HFFc6 (cell line): ENCODE data around the gene RFC3. TPM values are rescaled to one million over a fixed set of nuclear protein-coding genes. Genes with fewer than 3 reads are reported as not detected.
A peak's percentile ranks its signal among the peaks of the same experiment; 100 is the strongest.

Experiments
- DNase-seq: peaks from one replicate; pipeline ENCODE4 v3.0.0-alpha.2; 2018
- H3K27ac Mint-ChIP-seq: 2 replicates; pipeline ENCODE4 v1.8.0; 2020; ENCODE audit warnings: mild to moderate bottlenecking, mixed read lengths
- H3K27me3 Mint-ChIP-seq: 2 replicates; pipeline ENCODE4 v1.8.0; 2021; ENCODE audit warnings: mild to moderate bottlenecking, moderate library complexity, mixed read lengths; ENCODE audit not compliant: insufficient read depth
- H3K36me3 Mint-ChIP-seq: 2 replicates; pipeline ENCODE4 v1.8.0; 2021; ENCODE audit warnings: low read depth, mixed read lengths
- H3K4me1 Mint-ChIP-seq: 2 replicates; pipeline ENCODE4 v1.8.0; 2020; ENCODE audit warnings: low read depth, mixed read lengths
- H3K4me3 Mint-ChIP-seq: 2 replicates; pipeline ENCODE4 v1.8.0; 2020; ENCODE audit warnings: mild to moderate bottlenecking, moderate library complexity, mixed read lengths
- H3K9me3 Mint-ChIP-seq: 2 replicates; pipeline ENCODE4 v1.8.0; 2020; ENCODE audit warnings: mild to moderate bottlenecking, mixed read lengths
- CTCF ChIP-seq: fragments of 200-600 bp; sonication (generic); IDR thresholded peaks from 2 replicates; pipeline ENCODE4 v1.5.0; 2021; ENCODE audit warnings: antibody characterized with exemption, mild to moderate bottlenecking
- total RNA-seq, 6 experiments: library from RNA; stranded (reverse); fragmentation: NEBNext Ultra II Directional; extraction: Animal tissue kit (Norgen Biotek cat#: 25700); gene quantifications; 2 replicates in 1 of 6; 3 replicates in 5 of 6; pipeline ENCODE4 v1.2.3, GENCODE V29; 2021

The RFC3 gene
- total RNA-seq, 6 experiments from 2014 or later: 8.8 to 16.2 (median 15.1) TPM

- Mint-ChIP-seq H3K4me1 (no peaks in the 10 kb centered on the region), H3K27me3 (no peaks in the 10 kb centered on the region), H3K4me3 (no peak overlapping the region), H3K36me3 (no peaks in the 10 kb centered on the region), H3K9me3 (no peaks in the 10 kb centered on the region), H3K27ac (no peak overlapping the region)
- DNase-seq: no peak
- no peak for TF ChIP-seq CTCF
These were observed 10.6 kb downstream of the RFC3 start for GRCh38 chr13:33828431-33829129.

- H3K36me3 Mint-ChIP-seq: 0 out of 2 replicates have a peak, but pooled peaks cover 9% of the 10 kb centered on the region
- H3K27ac Mint-ChIP-seq: no peak overlapping the region
- no peaks in the 10 kb centered on the region for H3K27me3 Mint-ChIP-seq
- DNase-seq: no peak
- TF ChIP-seq CTCF: no peak
- no peaks in the 10 kb centered on the region for H3K4me1 Mint-ChIP-seq
- no peak overlapping the region for H3K4me3 Mint-ChIP-seq
- H3K9me3 Mint-ChIP-seq: no peaks in the 10 kb centered on the region
These were observed 14.9 kb downstream of the RFC3 start for GRCh38 chr13:33832872-33833271.

- peak overlapping the region; percentile 29; the same call in 1 of the 2 replicates for H3K27ac Mint-ChIP-seq
- no peaks in the 10 kb centered on the region for H3K9me3 Mint-ChIP-seq
- no peaks in the 10 kb centered on the region for H3K27me3 Mint-ChIP-seq
- H3K4me3 Mint-ChIP-seq: peak overlapping the region; percentile 5; the same call in 1 of the 2 replicates
- 0 out of 2 replicates have a peak, but pooled peaks cover 14% of the 10 kb centered on the region for H3K36me3 Mint-ChIP-seq
- peaks cover 6% of the 10 kb centered on the region; the same call in 1 of the 2 replicates for H3K4me1 Mint-ChIP-seq
- TF ChIP-seq CTCF: no peak
- no peak for DNase-seq
These were observed 20.7 kb downstream of the RFC3 start for GRCh38 chr13:33838647-33839046.

DNA sequence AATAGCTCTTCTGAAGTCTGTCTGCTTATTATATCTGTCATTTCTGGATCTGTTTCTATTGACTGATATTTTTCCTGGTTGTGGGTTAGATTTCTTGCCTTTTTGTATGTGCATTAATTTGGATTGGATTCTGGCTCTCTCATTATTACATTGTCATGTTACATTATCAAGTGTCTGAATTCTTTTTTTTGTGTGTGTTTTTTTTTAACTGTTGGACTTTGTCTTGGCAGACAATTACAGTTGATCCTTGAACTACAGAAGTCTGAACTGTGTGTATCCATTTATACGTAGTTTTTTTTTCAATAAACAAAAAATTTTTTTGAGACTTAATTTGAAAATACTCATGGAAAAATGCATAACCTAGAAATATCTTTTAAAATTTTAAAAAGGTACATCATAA, 22.5 kb downstream of the RFC3 start:
- Mint-ChIP-seq H3K9me3 (no peaks in the 10 kb centered on the region), H3K36me3 (0 out of 2 replicates have a peak, but pooled peaks cover 17% of the 10 kb centered on the region), H3K4me1 (peaks cover 6% of the 10 kb centered on the region; the same call in 1 of the 2 replicates), H3K4me3 (no peak overlapping the region), H3K27me3 (no peaks in the 10 kb centered on the region), H3K27ac (no peak overlapping the region)
- DNase-seq: no peak
- no peak for TF ChIP-seq CTCF

DNA sequence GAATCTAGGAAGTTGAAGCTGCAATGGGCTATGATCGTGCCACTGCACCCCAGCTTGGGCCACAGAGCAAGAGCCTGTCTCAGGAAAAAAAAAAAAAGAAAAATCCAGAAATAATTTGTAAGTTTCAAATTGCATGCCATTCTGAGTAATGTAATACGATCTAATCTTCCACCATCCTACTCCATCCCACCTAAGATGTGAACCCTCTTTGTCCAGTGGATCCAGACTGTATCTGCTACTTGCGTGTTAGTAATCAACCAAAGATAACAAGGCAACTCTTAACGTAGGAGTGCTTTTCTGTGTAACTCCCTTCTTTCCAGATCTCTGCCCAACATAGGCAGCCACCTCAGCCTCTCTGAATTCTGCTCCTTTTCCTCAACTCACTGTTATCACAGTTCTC, 24.3 kb downstream of the RFC3 start:
- H3K36me3 Mint-ChIP-seq: 0 out of 2 replicates have a peak, but pooled peaks cover 8% of the 10 kb centered on the region
- no peaks in the 10 kb centered on the region for H3K27me3 Mint-ChIP-seq
- H3K9me3 Mint-ChIP-seq: no peaks in the 10 kb centered on the region
- H3K4me1 Mint-ChIP-seq: peaks cover 6% of the 10 kb centered on the region; the same call in 1 of the 2 replicates
- H3K27ac Mint-ChIP-seq: peak overlapping the region; percentile 8; the same call in 1 of the 2 replicates
- H3K4me3 Mint-ChIP-seq: no peak overlapping the region
- no peak for DNase-seq
- no peak for TF ChIP-seq CTCF
